ENCODE results near the gene FAM240A.

The FAM240A gene

GRCh38 chr3:46655271-46655670, 42.9 kb downstream of the FAM240A start:
- Histone ChIP-seq H3K9me3 (ENCODE audit: control insufficient read depth, insufficient read depth, low read length) (0 out of 2 replicates have a peak, but pooled peaks cover 5% of the 10 kb centered on the region), H3K4me3 (ENCODE audit: low read length) (no peak overlapping the region), H3K4me2 (ENCODE audit: low read length) (no peak overlapping the region), H3K27ac (ENCODE audit: low read depth, low read length) (no peak overlapping the region), H3K27me3 (ENCODE audit: control insufficient read depth, low read length) (peaks cover 11% of the 10 kb centered on the region), H3K79me2 (ENCODE audit: control insufficient read depth, low read length) (no peaks in the 10 kb centered on the region), H3K4me1 (ENCODE audit: control insufficient read depth, low read length) (peaks cover 9% of the 10 kb centered on the region), H3F3A (ENCODE audit: control insufficient read depth, insufficient read depth) (no peaks in the 10 kb centered on the region), H4K20me1 (ENCODE audit: control insufficient read depth, insufficient read depth, low read depth, low read length) (no peaks in the 10 kb centered on the region), H3K9me2 (replicated peaks; ENCODE audit: control insufficient read depth, low read length) (no peaks in the 10 kb centered on the region), H3K36me3 (ENCODE audit: control insufficient read depth, low read length) (no peaks in the 10 kb centered on the region)
- TF ChIP-seq CTCF (IDR thresholded peaks at IDR 0.05; ENCODE audit: low read depth, low read length, poor library complexity, severe bottlenecking) = no peak
- TF ChIP-seq EZH2phosphoT487 (IDR thresholded peaks at IDR 0.05; ENCODE audit: borderline replicate concordance, low read length) = no peak

GRCh38 chr3:46656778-46657556, 44.6 kb downstream of the FAM240A start:
- H3K27me3 ChIP-seq (ENCODE audit: control insufficient read depth, low read length) = peaks cover 9% of the 10 kb centered on the region; the same call in 1 of the 2 replicates
- no peak overlapping the region for H3K27ac ChIP-seq (ENCODE audit: low read depth, low read length)
- H3K9me3 ChIP-seq (ENCODE audit: control insufficient read depth, insufficient read depth, low read length) = 0 out of 2 replicates have a peak, but pooled peaks cover 3% of the 10 kb centered on the region
- H4K20me1 ChIP-seq (ENCODE audit: control insufficient read depth, insufficient read depth, low read depth, low read length) = no peaks in the 10 kb centered on the region
- no peaks in the 10 kb centered on the region for H3K36me3 ChIP-seq (ENCODE audit: control insufficient read depth, low read length)
- no peak overlapping the region for H3K4me3 ChIP-seq (ENCODE audit: low read length)
- H3K9me2 ChIP-seq (replicated peaks; ENCODE audit: control insufficient read depth, low read length) = no peaks in the 10 kb centered on the region
- no peaks in the 10 kb centered on the region for H3K79me2 ChIP-seq (ENCODE audit: control insufficient read depth, low read length)
- H3K4me1 ChIP-seq (ENCODE audit: control insufficient read depth, low read length) = peaks cover 16% of the 10 kb centered on the region
- TF ChIP-seq CTCF (IDR thresholded peaks at IDR 0.05; ENCODE audit: low read depth, low read length, poor library complexity, severe bottlenecking) = no peak
- no peaks in the 10 kb centered on the region for H3F3A ChIP-seq (ENCODE audit: control insufficient read depth, insufficient read depth)
- no peak overlapping the region for H3K4me2 ChIP-seq (ENCODE audit: low read length)

- no peaks in the 10 kb centered on the region for H3F3A ChIP-seq (ENCODE audit: control insufficient read depth, insufficient read depth)
- no peaks in the 10 kb centered on the region for H3K9me2 ChIP-seq (replicated peaks; ENCODE audit: control insufficient read depth, low read length)
- no peak overlapping the region for H3K27ac ChIP-seq (ENCODE audit: low read depth, low read length)
- TF ChIP-seq CTCF (IDR thresholded peaks at IDR 0.05; ENCODE audit: low read depth, low read length, poor library complexity, severe bottlenecking) (no peak), EZH2phosphoT487 (IDR thresholded peaks at IDR 0.05; ENCODE audit: borderline replicate concordance, low read length) (no peak)
- no peaks in the 10 kb centered on the region for H3K36me3 ChIP-seq (ENCODE audit: control insufficient read depth, low read length)
- H3K9me3 ChIP-seq (ENCODE audit: control insufficient read depth, insufficient read depth, low read length) = no peaks in the 10 kb centered on the region
- no peak overlapping the region for H3K4me3 ChIP-seq (ENCODE audit: low read length)
- H3K79me2 ChIP-seq (ENCODE audit: control insufficient read depth, low read length) = no peaks in the 10 kb centered on the region
- H3K4me1 ChIP-seq (ENCODE audit: control insufficient read depth, low read length) = peaks cover 16% of the 10 kb centered on the region
- H4K20me1 ChIP-seq (ENCODE audit: control insufficient read depth, insufficient read depth, low read depth, low read length) = no peaks in the 10 kb centered on the region
- no peak overlapping the region for H3K4me2 ChIP-seq (ENCODE audit: low read length)
- 0 out of 2 replicates have a peak, but pooled peaks cover 6% of the 10 kb centered on the region for H3K27me3 ChIP-seq (ENCODE audit: control insufficient read depth, low read length)
Measured at GRCh38 chr3:46659285-46659684, 47.0 kb downstream of the FAM240A start.

Data from DOHH2 (cell line).